Activated CD4-positive, alpha-beta T cell treated with anti-CD3 and anti-CD28 coated beads, Interleukin-2, amount 50 U/mL, for 1 hour (primary cell): ENCODE data around the gene ATP6V0C.

ENCODE experiments used
- DNase-seq: peaks from one replicate; pipeline ENCODE4 v3.0.0-alpha.2; 2020

ATP6V0C gene

GRCh38 chr16:2512735-2513404 lies 882 bp upstream of the ATP6V0C start:
- no peak for DNase-seq

- peak; percentile 31 for DNase-seq
Observed at GRCh38 chr16:2514333-2515179, 804 bp downstream of the ATP6V0C start.

GRCh38 chr16:2515180-2515851 lies 1.6 kb downstream of the ATP6V0C start:
- no peak for DNase-seq

DNA sequence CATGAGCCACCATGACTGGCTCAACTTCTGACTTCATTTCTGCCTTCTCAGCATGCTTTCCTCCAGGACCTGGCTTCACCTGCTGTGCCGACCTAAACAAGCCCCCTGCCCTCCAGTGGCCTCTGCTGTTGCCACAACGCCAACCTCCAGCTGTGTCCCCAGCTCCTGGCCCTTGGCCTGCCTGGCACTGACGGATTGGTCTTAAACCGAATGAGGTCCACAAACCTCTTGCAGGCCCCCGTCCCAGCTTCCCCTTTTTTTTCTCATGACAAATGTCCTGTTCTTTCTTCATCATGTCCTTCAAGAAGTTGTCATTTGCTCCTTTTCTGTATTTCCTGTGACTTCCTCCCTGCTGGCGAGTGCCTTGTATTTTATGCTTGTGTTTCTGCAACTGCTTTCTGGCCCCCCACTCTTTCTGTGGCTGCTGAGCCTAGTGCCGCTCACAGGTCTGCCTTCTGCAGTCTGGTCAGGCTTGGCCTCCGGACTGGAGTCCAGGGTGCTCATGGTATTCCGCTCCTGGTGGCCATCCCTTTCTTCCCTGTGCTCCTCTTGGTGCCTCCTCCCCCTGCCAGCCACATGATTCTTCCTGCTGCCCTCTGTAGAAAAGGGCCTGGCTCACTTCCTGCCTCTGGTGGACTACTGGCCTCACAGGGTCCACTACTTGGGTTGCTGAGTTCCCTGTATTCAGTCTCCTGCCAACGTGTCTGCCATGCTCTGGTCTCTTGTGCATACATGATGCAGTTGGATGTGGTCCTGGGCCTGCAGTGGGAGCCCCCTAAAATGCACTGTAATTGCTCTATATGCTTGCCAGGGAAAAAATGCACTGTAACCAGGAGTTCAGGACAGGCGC lies 2.9 kb downstream of the ATP6V0C start:
- DNase-seq: no peak

GRCh38 chr16:2517954-2518605 lies 4.3 kb downstream of the ATP6V0C start:
- DNase-seq: no peak

DNA sequence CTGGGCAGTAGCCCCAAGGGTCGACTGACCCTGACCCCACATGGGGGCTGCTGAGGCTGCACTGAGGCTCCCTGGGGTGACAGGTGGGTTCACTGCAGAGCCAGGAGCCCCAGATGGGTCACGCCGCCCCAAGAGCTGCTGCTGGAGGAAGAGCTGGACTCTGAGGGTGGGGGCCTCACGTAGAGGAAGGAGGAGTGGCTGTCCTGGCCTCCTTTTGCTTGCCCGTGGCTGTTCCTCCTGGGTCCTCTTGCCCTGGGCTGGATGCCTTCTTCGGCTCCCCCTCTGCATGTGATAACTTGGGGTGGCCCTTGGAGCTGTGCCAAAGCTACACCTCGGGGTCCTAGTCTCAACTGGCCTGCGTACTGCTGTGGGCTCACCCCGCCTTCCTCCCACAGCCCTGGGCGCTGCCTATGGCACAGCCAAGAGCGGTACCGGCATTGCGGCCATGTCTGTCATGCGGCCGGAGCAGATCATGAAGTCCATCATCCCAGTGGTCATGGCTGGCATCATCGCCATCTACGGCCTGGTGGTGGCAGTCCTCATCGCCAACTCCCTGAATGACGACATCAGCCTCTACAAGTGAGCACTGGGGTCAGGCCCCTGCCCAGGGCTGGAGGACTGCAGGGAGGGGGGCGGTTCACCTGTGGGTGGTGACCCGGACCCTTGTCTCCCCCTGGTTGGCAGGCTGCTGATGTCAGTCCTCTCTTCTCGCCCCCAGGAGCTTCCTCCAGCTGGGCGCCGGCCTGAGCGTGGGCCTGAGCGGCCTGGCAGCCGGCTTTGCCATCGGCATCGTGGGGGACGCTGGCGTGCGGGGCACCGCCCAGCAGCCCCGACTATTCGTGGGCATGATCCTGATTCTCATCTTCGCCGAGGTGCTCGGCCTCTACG lies 5.3 kb downstream of the ATP6V0C start:
- DNase-seq: no peak

DNA sequence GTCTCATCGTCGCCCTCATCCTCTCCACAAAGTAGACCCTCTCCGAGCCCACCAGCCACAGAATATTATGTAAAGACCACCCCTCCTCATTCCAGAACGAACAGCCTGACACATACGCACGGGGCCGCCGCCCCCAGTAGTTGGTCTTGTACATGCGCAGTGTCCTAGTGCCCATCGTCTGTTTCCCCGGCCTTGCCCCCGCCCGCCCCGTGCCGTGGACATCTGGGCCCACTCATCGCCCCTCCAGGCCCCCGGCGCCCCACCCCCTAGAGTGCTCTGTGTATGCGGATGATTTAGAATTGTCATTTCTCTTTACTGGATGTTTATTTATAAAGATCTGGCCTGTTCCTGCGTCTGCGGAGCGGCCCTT lies 5.9 kb downstream of the ATP6V0C start:
- no peak for DNase-seq

- peak; percentile 89 for DNase-seq
Observed at GRCh38 chr16:2520097-2520783, 6.5 kb downstream of the ATP6V0C start, which contains the start of gene AMDHD2. AMDHD2 (plus strand) TSS chr16:2520371; CDS start chr16:2520459, 88 bp downstream.

GRCh38 chr16:2520784-2521531 lies 7.2 kb downstream of the ATP6V0C start:
- DNase-seq: peak; percentile 63

- DNase-seq: no peak
Observed at GRCh38 chr16:2523801-2524231, 10.1 kb downstream of the ATP6V0C start.

DNA sequence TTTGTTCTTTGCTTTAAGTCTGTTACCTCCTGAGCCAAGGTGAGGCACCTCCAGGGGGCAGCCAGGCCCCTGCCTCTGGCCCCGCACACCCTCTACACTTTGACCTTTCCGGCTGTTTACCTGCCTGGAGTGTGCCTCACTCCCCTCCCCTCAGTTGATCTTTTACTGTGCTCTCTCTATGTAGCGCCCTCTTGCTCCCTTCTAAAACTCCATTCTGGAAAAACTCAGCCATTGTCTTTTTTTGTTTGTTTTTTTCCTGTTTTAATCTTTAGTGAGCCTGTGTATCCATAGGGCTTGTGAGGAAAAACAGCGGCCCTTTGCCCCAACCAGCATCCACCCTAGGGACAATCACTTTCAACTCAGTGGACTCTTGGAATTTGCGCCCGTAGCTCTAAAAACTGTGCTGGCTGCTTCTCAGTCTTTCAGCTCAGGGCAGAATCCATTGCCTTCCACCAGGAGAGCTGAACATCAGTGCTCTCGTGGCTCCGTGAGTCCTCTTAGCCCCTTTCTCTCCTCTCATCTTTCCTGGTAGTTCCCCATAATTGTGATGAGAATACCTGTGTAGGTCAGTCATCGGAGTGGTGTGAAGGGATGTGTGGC lies 10.7 kb downstream of the ATP6V0C start:
- no peak for DNase-seq

DNA sequence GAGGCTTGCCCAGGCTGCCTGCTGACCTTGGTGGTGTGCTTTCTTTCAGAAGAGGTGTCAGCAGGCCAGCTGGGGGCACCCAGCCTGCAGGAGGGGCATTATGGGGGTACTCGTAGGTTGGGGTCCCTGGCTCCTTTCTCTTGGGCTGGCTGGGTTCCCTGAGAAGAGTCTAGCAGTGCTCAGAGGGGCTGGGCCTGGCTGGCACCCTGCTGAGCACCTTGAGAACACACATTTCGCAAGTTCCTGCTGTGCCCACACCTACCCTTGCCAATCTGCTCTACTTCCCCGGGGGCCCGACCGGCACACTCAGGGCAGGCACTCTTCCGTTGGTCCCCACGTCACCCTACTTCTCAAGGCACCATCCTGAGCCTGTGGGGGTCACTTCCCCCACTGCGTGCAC lies 12.4 kb downstream of the ATP6V0C start:
- DNase-seq: no peak

GRCh38 chr16:2527071-2527783 lies 13.5 kb downstream of the ATP6V0C start:
- DNase-seq: no peak

DNA sequence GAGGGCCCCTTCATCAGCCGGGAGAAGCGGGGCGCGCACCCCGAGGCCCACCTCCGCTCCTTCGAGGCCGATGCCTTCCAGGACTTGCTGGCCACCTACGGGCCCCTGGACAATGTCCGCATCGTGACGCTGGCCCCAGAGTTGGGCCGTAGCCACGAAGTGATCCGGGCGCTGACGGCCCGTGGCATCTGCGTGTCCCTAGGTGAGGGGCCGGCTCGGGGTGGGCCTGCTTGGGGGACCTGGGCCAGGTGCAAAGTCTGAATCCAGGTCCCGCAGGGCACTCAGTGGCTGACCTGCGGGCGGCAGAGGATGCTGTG lies 14.0 kb downstream of the ATP6V0C start:
- no peak for DNase-seq

DNA sequence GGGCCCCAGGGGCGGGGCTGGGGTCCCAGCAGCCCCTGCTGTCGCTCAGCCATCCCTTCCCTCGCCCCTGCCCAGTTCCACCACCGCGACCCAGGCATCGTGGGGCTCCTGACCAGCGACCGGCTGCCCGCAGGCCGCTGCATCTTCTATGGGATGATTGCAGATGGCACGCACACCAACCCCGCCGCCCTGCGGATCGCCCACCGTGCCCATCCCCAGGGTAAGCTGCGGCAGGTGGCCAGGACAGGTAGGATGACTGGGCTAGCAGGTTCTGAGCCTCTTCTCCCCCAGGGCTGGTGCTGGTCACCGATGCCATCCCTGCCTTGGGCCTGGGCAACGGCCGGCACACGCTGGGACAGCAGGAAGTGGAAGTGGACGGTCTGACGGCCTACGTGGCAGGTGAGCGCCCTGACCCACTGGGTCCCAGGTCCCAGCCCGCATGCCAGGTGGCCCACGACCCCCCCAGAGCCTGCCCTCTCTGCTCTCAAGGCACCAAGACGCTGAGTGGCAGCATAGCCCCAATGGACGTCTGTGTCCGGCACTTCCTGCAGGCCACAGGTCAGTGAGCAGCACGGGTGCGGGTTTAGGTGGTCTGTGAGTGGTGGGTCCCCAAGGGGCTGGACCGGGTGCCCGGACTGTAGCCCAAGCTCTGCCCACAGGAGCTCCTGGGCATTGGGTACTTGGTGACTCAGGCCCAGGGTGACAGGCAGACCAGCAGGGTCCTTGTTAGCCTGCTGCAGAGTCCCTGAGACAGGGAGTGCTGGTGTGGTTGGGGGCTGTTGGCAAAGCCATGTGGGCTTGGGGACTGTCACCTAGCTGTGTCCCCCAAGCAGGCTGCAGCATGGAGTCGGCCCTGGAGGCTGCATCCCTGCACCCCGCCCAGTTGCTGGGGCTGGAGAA lies 14.7 kb downstream of the ATP6V0C start:
- no peak for DNase-seq

DNA sequence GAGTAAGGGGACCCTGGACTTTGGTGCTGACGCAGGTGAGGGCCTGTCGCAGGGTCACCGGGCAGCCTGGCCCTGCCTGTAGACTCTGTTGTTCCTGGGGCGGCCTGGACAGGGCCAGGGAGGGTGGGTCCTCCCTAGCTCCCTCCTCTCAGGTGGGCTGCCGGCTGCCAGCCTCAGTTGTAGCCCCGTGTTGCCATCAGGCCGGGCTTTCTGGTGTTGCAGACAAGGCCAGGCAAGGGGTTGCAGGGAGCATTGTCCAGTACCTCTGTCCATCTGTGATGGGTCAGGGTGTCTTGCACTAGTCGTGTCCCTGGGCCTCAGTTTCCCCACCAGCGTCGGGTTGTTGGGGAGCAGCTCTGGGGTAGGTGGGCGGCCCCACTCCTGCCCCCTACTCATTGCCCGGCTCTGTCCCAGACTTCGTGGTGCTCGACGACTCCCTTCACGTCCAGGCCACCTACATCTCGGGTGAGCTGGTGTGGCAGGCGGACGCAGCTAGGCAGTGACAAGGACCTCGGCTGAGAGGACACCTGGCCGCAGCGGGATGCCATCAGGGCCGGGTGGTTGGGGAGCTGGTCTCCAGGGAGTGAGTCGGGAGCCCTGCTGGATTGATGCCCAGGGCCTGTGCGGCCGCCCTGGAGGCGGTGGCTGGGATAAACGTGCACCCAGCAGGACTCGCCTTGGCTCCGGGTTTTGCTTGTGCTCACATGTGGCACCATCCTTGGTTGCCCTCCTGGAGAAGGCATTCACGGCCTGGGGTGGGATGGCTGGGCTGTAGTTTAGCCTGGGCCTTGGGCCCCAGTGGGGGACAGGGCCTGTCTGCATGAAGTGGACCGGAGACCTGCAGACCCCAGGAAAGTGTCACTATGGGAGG lies 15.5 kb downstream of the ATP6V0C start:
- no peak for DNase-seq
